ENCODE measurements around the gene DUSP7.

Gene DUSP7

GRCh38 chr3:52059781-52060180, 3.4 kb upstream of the DUSP7 start:
- no peak for TF ChIP-seq CTCF (IDR thresholded peaks at IDR 0.05; ENCODE audit: low read depth, low read length)
- Histone ChIP-seq H3K9me3 (no peaks in the 10 kb centered on the region), H3K36me3 (no peaks in the 10 kb centered on the region), H3K4me1 (peaks cover 5% of the 10 kb centered on the region), H3K27me3 (no peaks in the 10 kb centered on the region), H3K4me3 (ENCODE audit: low read depth, low read length) (no peak overlapping the region)
- no peak for DNase-seq

- H3K9me3 ChIP-seq: no peaks in the 10 kb centered on the region
- H3K36me3 ChIP-seq: peaks cover 13% of the 10 kb centered on the region
- H3K4me3 ChIP-seq (ENCODE audit: low read depth, low read length): no peak overlapping the region
- DNase-seq: peak; percentile 28
- TF ChIP-seq CTCF (IDR thresholded peaks at IDR 0.05; ENCODE audit: low read depth, low read length): no peak
- peaks cover 9% of the 10 kb centered on the region for H3K4me1 ChIP-seq
- no peaks in the 10 kb centered on the region for H3K27me3 ChIP-seq
These were observed 1.6 kb upstream of the DUSP7 start for GRCh38 chr3:52057812-52058495.

GRCh38 chr3:52056968-52057811, 819 bp upstream of the DUSP7 start:
- Histone ChIP-seq H3K27me3 (no peaks in the 10 kb centered on the region), H3K4me1 (peaks cover 15% of the 10 kb centered on the region), H3K4me3 (ENCODE audit: low read depth, low read length) (peak overlapping the region; percentile 58), H3K9me3 (no peaks in the 10 kb centered on the region), H3K36me3 (peaks cover 19% of the 10 kb centered on the region)
- TF ChIP-seq CTCF (IDR thresholded peaks at IDR 0.05; ENCODE audit: low read depth, low read length): no peak
- peak; percentile 97 for DNase-seq

- peaks cover 15% of the 10 kb centered on the region for H3K4me1 ChIP-seq
- peak; percentile 61 for DNase-seq
- peak overlapping the region; percentile 86 for H3K4me3 ChIP-seq (ENCODE audit: low read depth, low read length)
- no peaks in the 10 kb centered on the region for H3K27me3 ChIP-seq
- TF ChIP-seq CTCF (IDR thresholded peaks at IDR 0.05; ENCODE audit: low read depth, low read length): no peak
- peaks cover 34% of the 10 kb centered on the region for H3K36me3 ChIP-seq
- H3K9me3 ChIP-seq: no peaks in the 10 kb centered on the region
These were observed 627 bp downstream of the DUSP7 start for GRCh38 chr3:52055537-52056351.

- H3K9me3 ChIP-seq: no peaks in the 10 kb centered on the region
- H3K36me3 ChIP-seq: peaks cover 42% of the 10 kb centered on the region
- H3K4me3 ChIP-seq (ENCODE audit: low read depth, low read length): peak overlapping the region; percentile 86
- peak; percentile 40 for TF ChIP-seq CTCF (IDR thresholded peaks at IDR 0.05; ENCODE audit: low read depth, low read length)
- H3K4me1 ChIP-seq: peaks cover 15% of the 10 kb centered on the region
- peak; percentile 39 for DNase-seq
- H3K27me3 ChIP-seq: no peaks in the 10 kb centered on the region
These were observed 1.5 kb downstream of the DUSP7 start for GRCh38 chr3:52054661-52055511.
